NCI-H2107 treated with DMSO at 0.1 percent for 48 hours (cell line): ENCODE results near the gene SLC66A3.
"Not testable (repeated sequence)": the region's sequence is repeated elsewhere in the genome, so short reads cannot be mapped to it uniquely, and the experiment has no call there.

Experiments
- DNase-seq: peaks from one replicate; lab custom pipeline; 2025; ENCODE audit not compliant: unreplicated experiment; lab: John Stamatoyannopoulos, UW

The SLC66A3 gene

GRCh38 chr2:11161747-11162146, 6.5 kb downstream of the SLC66A3 start:
- DNase-seq: no peak

DNA sequence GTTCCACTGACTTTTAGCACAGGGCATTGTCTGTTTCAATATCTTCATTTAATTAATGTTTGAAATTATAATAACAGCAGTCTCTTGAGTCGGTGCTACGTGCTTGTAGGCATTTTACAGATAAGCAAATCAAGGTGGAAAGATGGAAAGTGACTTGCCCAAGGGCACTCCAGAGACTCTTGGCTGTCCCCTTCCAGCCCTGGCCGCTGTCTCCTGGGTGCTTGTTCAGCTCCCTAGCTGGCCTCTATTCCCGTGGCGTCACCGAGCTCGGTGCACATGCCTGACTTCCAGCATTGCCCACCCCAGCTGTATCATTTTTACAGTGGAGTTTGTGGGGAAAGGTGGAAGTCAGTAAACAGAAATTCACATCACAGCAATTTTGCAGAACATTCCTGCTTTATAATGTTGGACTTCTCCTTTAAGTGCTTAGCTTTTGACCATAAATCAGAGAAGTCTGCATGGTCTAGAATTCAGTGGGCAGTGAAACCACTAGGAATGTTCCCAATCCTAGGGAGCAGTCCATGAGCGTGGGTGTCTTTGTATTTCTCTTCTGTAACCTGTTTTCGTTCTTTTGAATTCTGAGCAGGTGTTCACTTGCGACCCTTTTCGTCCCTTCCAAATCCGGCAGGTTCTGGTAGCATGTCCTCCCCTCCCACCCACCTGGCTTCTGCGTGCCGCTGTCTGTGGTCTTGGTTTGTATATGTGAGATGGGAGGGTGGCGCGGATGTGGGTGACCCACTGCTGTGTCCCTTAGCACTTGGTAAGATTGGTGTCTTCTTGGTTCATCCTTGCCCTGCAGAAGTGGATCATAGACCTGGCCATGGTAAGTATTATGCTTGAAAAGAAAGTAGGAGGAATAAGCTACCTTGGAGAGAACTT, 8.4 kb downstream of the SLC66A3 start:
- no peak for DNase-seq

DNA sequence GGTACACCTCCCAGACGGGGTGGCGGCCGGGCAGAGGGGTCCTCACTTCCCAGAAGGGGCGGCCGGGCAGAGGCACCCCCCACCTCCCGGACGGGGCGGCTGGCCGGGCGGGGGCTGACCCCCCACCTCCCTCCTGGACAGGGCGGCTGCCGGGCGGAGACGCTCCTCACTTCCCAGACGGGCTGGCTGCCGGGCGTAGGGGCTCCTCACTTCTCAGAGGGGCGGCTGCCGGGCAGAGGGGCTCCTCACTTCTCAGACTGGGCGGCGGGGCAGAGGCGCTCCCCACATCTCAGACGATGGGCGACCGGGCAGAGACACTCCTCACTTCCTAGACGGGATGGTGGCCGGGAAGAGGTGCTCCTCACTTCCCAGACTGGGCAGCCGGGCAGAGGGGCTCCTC, 9.8 kb downstream of the SLC66A3 start:
- not testable (repeated sequence) for DNase-seq

DNA sequence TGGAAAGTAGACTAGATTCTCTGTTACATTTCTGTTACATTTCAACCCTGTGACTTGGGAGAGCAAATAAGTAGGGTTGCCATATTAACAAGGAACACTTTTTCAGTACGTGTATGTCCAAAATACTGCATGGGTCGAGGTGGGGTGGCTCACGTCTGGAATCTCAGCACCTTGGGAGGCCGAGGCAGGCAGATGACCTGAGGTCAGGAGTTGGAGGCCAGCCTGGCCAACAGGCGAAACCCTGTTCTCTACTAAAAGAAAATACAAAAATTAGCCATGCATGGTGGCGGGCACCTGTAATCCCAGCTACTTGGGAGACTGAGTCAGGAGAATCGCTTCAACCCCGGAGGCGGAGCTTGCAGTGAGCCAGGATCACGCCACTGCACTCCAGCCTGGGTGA, 11.2 kb downstream of the SLC66A3 start:
- no peak for DNase-seq

DNA sequence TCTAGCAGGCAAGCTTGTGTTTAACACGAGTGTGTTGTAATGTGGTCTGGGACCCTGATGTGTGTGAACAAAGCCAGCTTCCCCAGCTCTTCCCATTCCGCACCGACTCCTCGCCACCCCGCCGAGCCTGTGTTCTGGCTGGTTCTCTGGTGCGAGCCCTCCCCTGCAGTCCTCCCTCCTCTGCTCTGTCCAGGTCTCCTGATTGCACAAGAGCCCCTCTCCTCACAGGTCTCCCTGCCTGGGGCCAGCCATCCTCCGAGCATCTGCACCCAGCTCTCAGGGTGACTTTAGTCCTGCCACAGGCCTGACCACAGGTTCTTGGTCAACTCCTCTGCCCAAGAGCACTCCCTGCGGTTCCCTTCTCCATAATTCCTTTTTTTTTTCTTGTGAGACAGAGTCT, 13.2 kb downstream of the SLC66A3 start:
- no peak for DNase-seq

GRCh38 chr2:11169333-11169732, 14.1 kb downstream of the SLC66A3 start:
- DNase-seq: no peak

GRCh38 chr2:11174222-11174621, 19.0 kb downstream of the SLC66A3 start:
- no peak for DNase-seq

GRCh38 chr2:11175293-11175795, 20.1 kb downstream of the SLC66A3 start:
- DNase-seq: no peak

- DNase-seq: no peak
These were observed 22.8 kb downstream of the SLC66A3 start for GRCh38 chr2:11177871-11178690.

DNA sequence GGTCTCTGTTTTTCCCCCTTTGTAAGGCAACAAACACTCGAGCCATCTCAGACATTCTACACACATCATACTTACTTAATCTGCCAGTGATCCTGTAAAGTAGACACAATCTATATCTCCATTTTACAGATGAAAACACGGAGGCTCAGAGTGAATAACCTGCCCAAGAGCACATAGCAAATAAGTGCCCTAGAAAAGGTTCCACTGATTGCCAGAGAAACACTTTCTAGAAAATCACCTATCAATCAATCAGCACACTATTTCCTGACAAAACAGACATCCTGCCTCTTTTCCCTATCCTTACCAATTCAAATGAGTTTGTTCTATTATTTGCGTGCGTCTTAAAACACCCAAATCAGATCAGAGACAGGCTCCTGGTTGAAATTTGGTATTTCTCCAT, 23.9 kb downstream of the SLC66A3 start:
- DNase-seq: no peak

GRCh38 chr2:11179899-11180298, 24.6 kb downstream of the SLC66A3 start:
- DNase-seq: no peak

DNA sequence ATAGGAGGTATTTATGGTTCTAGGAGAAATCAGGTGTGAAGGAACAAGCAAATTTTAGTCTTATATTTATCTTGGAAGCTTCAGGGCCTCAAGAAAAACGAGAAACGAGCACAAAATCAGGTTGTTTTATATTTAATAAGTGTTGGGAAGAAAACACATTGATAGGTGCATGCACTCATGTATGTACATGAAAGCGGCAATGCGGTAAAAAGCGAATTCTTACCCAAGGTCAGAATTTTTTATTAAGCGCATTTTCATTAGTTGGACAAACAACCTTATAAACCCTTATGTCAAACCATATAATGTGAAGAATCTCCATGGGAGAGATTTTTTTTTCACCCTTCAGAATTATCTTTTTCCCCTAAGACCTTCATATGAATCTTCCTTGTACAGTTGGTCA, 25.4 kb downstream of the SLC66A3 start:
- no peak for DNase-seq

DNA sequence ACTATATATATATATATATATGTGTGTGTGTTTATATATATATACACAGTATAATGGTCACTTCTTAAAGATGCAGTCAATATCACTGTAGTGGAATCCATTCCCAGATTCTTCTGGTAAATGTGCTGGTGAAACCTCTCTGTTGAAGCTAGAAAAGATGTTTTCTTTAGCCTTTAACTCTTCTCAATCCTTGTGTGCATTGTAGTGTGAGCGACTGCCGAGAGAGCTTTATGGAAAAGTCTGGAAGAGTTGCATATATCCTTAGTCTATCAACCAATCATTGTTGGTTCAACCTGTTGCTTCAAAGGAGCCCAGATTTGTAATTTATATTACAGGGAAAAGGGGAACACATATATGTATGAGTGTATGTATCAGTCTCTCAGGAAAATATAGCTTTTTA, 27.7 kb downstream of the SLC66A3 start:
- DNase-seq: no peak

DNA sequence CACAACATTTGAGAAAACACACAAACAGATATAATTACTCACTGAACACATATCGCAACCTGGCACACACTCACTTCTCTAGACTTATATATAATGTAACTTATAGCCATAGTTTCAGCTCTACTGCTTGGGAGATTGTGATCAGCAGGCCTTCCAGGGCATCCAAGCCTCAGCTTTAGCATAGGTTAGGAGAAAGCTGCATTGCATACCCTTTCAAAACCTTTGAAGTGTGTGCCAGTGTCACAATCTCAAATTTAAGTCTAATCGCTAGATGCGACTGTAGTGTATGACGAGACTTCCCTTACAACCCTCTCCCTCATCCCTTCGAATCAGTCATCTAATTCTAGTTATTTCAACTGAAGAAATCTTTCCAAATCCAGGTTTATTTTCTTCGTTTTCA, 30.9 kb downstream of the SLC66A3 start:
- no peak for DNase-seq

GRCh38 chr2:11187083-11187619, 31.9 kb downstream of the SLC66A3 start:
- DNase-seq: no peak

DNA sequence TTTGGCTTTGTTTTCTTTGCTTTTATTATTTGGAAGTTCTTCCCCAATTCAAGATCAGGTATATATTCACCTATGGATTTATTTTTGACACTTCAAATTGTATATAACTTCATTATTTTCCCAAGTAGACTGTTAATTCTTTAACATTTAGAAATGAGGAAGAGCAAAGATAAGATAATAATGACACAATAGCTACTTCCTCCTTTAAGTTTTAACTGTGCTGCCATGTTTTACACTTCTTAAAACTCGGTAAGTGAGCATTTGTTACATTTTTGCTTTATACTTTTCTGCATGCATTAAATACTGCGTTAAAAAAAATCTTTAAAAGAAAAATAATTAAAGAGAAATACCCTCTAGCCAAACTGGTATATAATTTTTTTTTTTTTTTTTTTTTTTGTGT, 32.5 kb downstream of the SLC66A3 start:
- DNase-seq: no peak

GRCh38 chr2:11196246-11196645, 41.0 kb downstream of the SLC66A3 start:
- no peak for DNase-seq

DNA sequence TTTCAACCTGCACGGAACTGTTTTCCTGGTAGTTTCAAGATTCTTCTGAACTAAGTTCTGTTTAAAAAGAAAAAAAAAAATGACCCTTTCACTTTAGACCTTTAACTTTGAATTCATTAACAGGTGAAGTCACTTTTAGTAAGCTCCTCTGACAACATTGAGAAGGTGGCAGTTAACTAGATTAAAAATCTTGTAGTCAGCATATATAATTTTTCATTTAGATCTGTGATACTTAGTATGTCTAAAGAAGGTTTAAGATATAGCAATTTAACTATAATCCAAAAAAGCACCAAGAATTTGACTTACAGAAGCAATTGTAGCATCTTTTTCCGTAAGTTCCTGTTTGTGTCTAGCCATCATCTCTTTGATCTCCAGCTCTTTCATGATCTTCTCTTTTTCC, 45.4 kb downstream of the SLC66A3 start:
- DNase-seq: no peak

DNA sequence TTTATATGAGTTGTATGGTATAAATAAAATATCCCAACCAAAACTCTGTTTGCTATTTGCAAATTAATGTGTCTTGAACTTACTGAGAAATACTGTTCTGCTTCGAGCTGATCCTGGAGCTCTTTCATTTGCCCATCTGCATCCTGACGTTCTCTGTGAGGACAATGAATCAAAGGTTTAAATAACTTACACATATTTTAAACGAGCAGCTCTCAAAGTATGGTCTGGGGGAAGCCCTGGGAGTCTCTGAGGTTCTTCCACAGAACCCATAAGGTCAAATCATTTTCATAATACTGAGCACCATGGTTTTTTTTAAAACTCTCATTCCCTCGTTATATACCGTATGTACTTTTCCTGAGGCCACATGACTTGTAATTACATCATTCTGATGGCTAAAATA, 46.7 kb downstream of the SLC66A3 start:
- no peak for DNase-seq

DNA sequence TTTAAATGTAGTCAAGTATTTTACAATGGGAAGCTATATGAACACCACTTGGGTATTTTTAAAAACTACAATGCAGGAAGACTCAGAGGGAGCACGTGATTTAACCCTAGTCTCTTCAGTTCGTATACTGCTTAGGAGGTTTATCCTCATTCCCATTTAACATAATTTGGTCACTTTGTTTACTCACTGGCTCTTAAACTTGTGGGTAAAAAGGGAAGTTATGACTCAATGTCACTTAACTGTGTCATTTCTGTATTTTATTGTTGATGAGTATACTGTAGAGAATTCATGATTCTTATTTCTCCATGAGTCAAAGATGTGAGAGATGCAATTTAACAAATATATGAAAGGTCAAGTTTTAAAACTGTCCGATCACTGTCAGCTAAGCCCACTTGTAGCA, 48.2 kb downstream of the SLC66A3 start:
- DNase-seq: no peak

DNA sequence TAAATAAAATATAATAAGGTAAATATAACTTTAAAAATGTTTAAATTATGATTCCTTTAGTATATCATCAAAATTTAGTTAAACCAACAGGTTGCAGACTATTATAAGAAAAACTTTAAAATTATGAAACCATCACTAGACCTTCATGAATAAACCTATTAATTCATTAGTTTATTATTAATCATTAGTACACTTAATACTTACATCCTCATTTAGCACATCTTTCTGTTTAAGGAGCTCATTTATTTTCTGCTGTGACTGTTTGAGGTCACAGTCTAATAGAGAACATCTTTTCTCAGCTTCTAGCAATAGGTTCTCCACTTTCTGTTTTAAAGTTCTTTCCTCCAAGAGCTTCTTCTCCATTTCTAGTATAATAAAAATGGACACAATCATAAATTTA, 52.8 kb downstream of the SLC66A3 start:
- DNase-seq: no peak

GRCh38 chr2:11212645-11213044, 57.4 kb downstream of the SLC66A3 start:
- no peak for DNase-seq
